HEK293 (cell line): ENCODE data around the gene GALNT1.

Source experiments
- CTCF ChIA-PET: fragments of 350-600 bp; formaldehyde crosslinking; extraction: SDS; loops from one replicate; lab custom pipeline; 2021; ENCODE audit warnings: antibody characterized with exemption; lab: Yijun Ruan, JAX
- POLR2A ChIA-PET: fragments of 300-600 bp; formaldehyde crosslinking; extraction: SDS; loops from one replicate; lab custom pipeline; 2020; ENCODE audit warnings: antibody characterized with exemption, inconsistent platforms; lab: Yijun Ruan, JAX
- H3K27ac ChIP-seq: fragments of 200-500 bp; sonication (Bioruptor generic); 2 replicates; pipeline ENCODE4 v1.5.1; 2014; ENCODE audit warnings: low read depth, low read length, control low read depth, inconsistent platforms; ENCODE audit errors: extremely low read depth
- H3K36me3 ChIP-seq, 2 experiments: fragments of 200-500 bp in 1 of 2; sonication (Bioruptor generic) in 1 of 2; 1 replicate in 1 of 2; 2 replicates in 1 of 2; pipeline ENCODE4 v1.5.1; 2014 to 2017; ENCODE audit warnings: inconsistent platforms in 2 of 2, low read length in 2 of 2; ENCODE audit not compliant: control insufficient read depth in 2 of 2, insufficient read depth in 1 of 2
- H3K4me1 ChIP-seq: fragments of 200-500 bp; sonication (Bioruptor generic); 2 replicates; pipeline ENCODE4 v1.5.1; 2014; ENCODE audit warnings: mild to moderate bottlenecking, low read length, inconsistent platforms; ENCODE audit not compliant: control insufficient read depth, insufficient read depth
- H3K4me3 ChIP-seq: 2 replicates; pipeline ENCODE4 v1.5.1; 2011; ENCODE audit warnings: low read depth, mild to moderate bottlenecking, control low read depth, low read length, moderate library complexity
- H3K9me3 ChIP-seq: fragments of 200-500 bp; sonication (Bioruptor generic); 2 replicates; pipeline ENCODE4 v1.5.1; 2014; ENCODE audit warnings: low read depth, low read length, inconsistent platforms; ENCODE audit not compliant: control insufficient read depth, insufficient read depth
- AEBP2 ChIP-seq: fragments of 450-650 bp; formaldehyde crosslinking; IDR thresholded peaks from 2 replicates; pipeline ENCODE4 v1.5.1; 2016; ENCODE audit warnings: missing biosample characterization, missing genetic modification characterization, borderline replicate concordance
- HIC1 ChIP-seq: fragments of 450-650 bp; formaldehyde crosslinking; IDR thresholded peaks from 2 replicates; pipeline ENCODE4 v1.5.1; 2016; ENCODE audit warnings: missing biosample characterization, missing genetic modification characterization
- MEIS1 ChIP-seq: sonication (generic); formaldehyde crosslinking; IDR thresholded peaks from 2 replicates; pipeline ENCODE4 v1.8.1; 2022; ENCODE audit warnings: missing genetic modification reagents, mild to moderate bottlenecking, borderline replicate concordance
- OSR2 ChIP-seq: fragments of 450-650 bp; formaldehyde crosslinking; IDR thresholded peaks from 2 replicates; pipeline ENCODE4 v1.5.1; 2016; ENCODE audit warnings: missing biosample characterization, missing genetic modification characterization
- SP2 ChIP-seq: fragments of 450-650 bp; formaldehyde crosslinking; IDR thresholded peaks from 2 replicates; pipeline ENCODE4 v1.5.1; 2016; ENCODE audit warnings: missing biosample characterization, missing genetic modification characterization
- SP3 ChIP-seq: fragments of 450-650 bp; formaldehyde crosslinking; IDR thresholded peaks from 2 replicates; pipeline ENCODE4 v1.5.1; 2016; ENCODE audit warnings: missing biosample characterization, missing genetic modification characterization
- TCF7L2 ChIP-seq: IDR thresholded peaks from 2 replicates; pipeline ENCODE4 v1.6.1; 2011; ENCODE audit warnings: low read depth, mild to moderate bottlenecking, inconsistent platforms, low read length, moderate library complexity, borderline replicate concordance
- YY2 ChIP-seq: fragments of 450-650 bp; formaldehyde crosslinking; IDR thresholded peaks from 2 replicates; pipeline ENCODE4 v1.5.1; 2016; ENCODE audit warnings: missing biosample characterization, missing genetic modification characterization
- ZBTB17 ChIP-seq: fragments of 450-650 bp; formaldehyde crosslinking; IDR thresholded peaks from 2 replicates; pipeline ENCODE4 v1.5.1; 2016; ENCODE audit warnings: missing biosample characterization, missing genetic modification characterization
- ZBTB6 ChIP-seq: fragments of 450-650 bp; formaldehyde crosslinking; IDR thresholded peaks from 2 replicates; pipeline ENCODE4 v1.5.1; 2017; ENCODE audit warnings: missing biosample characterization, missing genetic modification characterization
- ZEB2 ChIP-seq: fragments of 450-650 bp; formaldehyde crosslinking; IDR thresholded peaks from 2 replicates; pipeline ENCODE4 v1.5.1; 2016; ENCODE audit warnings: missing biosample characterization, missing genetic modification characterization
- ZFP37 ChIP-seq: fragments of 450-650 bp; formaldehyde crosslinking; IDR thresholded peaks from 2 replicates; pipeline ENCODE4 v1.5.1; 2016; ENCODE audit warnings: missing biosample characterization, missing genetic modification characterization
- ZNF112 ChIP-seq: fragments of 450-650 bp; formaldehyde crosslinking; IDR thresholded peaks from 2 replicates; pipeline ENCODE4 v1.5.0; 2017; ENCODE audit warnings: missing biosample characterization, missing genetic modification characterization
- ZNF133 ChIP-seq: fragments of 450-650 bp; formaldehyde crosslinking; IDR thresholded peaks from 2 replicates; pipeline ENCODE4 v1.5.1; 2016; ENCODE audit warnings: missing biosample characterization, missing genetic modification characterization
- ZNF18 ChIP-seq: fragments of 450-650 bp; formaldehyde crosslinking; IDR thresholded peaks from 2 replicates; pipeline ENCODE4 v1.5.1; 2016; ENCODE audit warnings: missing biosample characterization, missing genetic modification characterization
- ZNF211 ChIP-seq: fragments of 450-650 bp; formaldehyde crosslinking; IDR thresholded peaks from 2 replicates; pipeline ENCODE4 v1.5.1; 2016; ENCODE audit warnings: low read depth, missing biosample characterization, missing genetic modification characterization
- ZNF239 ChIP-seq: fragments of 450-650 bp; formaldehyde crosslinking; IDR thresholded peaks from 2 replicates; pipeline ENCODE4 v1.5.1; 2016; ENCODE audit warnings: missing biosample characterization, missing genetic modification characterization
- ZNF311 ChIP-seq: fragments of 450-650 bp; formaldehyde crosslinking; IDR thresholded peaks from 2 replicates; pipeline ENCODE4 v1.5.1; 2017; ENCODE audit warnings: missing biosample characterization, missing genetic modification characterization, borderline replicate concordance
- ZNF324 ChIP-seq: fragments of 450-650 bp; formaldehyde crosslinking; IDR thresholded peaks from 2 replicates; pipeline ENCODE4 v1.5.1; 2016; ENCODE audit warnings: missing biosample characterization, missing genetic modification characterization
- ZNF350 ChIP-seq: fragments of 450-650 bp; formaldehyde crosslinking; IDR thresholded peaks from 2 replicates; pipeline ENCODE4 v1.5.0; 2017; ENCODE audit warnings: missing biosample characterization, mild to moderate bottlenecking, missing genetic modification characterization
- ZNF404 ChIP-seq: fragments of 450-650 bp; formaldehyde crosslinking; IDR thresholded peaks from 2 replicates; pipeline ENCODE4 v1.5.1; 2017; ENCODE audit warnings: missing biosample characterization, missing genetic modification characterization
- ZNF501 ChIP-seq: fragments of 450-650 bp; formaldehyde crosslinking; IDR thresholded peaks from 2 replicates; pipeline ENCODE4 v1.5.1; 2016; ENCODE audit warnings: missing biosample characterization, missing genetic modification characterization
- ZNF600 ChIP-seq: fragments of 450-650 bp; formaldehyde crosslinking; IDR thresholded peaks from 2 replicates; pipeline ENCODE4 v1.5.1; 2016; ENCODE audit warnings: missing biosample characterization, missing genetic modification characterization
- ZNF629 ChIP-seq: fragments of 450-650 bp; formaldehyde crosslinking; IDR thresholded peaks from 2 replicates; pipeline ENCODE4 v1.5.1; 2017; ENCODE audit warnings: missing biosample characterization, missing genetic modification characterization
- ZNF658 ChIP-seq: fragments of 450-650 bp; formaldehyde crosslinking; IDR thresholded peaks from 2 replicates; pipeline ENCODE4; 2016; ENCODE audit warnings: missing biosample characterization, missing genetic modification characterization
- ZNF664 ChIP-seq: fragments of 450-650 bp; formaldehyde crosslinking; IDR thresholded peaks from 2 replicates; pipeline ENCODE4 v1.5.1; 2016; ENCODE audit warnings: missing biosample characterization, missing genetic modification characterization
- ZNF704 ChIP-seq: fragments of 450-650 bp; formaldehyde crosslinking; IDR thresholded peaks from 2 replicates; pipeline ENCODE4 v1.5.1; 2016; ENCODE audit warnings: missing biosample characterization, missing genetic modification characterization

The GALNT1 gene

GRCh38 chr18:35689728-35690127 is 108.2 kb downstream of the GALNT1 start (continued):
- TF ChIP-seq AEBP2: no peak
- no peak for TF ChIP-seq YY2 (tag by site-specific recombination)
- TF ChIP-seq ZNF211: no peak
- TF ChIP-seq, all 188 proteins: peak for 0

- TF ChIP-seq ZBTB17 (tag by site-specific recombination): no peak
- no peak for TF ChIP-seq ZNF501 (tag by site-specific recombination)
- no peak for TF ChIP-seq OSR2
- TF ChIP-seq ZNF600 (tag by site-specific recombination): no peak
- no peak for TF ChIP-seq ZNF664 (tag by site-specific recombination)
- no peak for TF ChIP-seq ZNF18 (tag by site-specific recombination)
- no peak for TF ChIP-seq ZNF112 (tag by site-specific recombination)
- TF ChIP-seq ZFP37 (tag by site-specific recombination): no peak
- no peak for TF ChIP-seq ZNF133 (tag by site-specific recombination)
- no peak for TF ChIP-seq ZNF404
- TF ChIP-seq ZEB2 (tag by site-specific recombination): no peak
- no peak for TF ChIP-seq ZNF704 (tag by site-specific recombination)
- TF ChIP-seq, all 188 proteins: peak for 0
- Histone ChIP-seq H3K36me3 (peaks cover 0 to 49% of the 10 kb centered on the region in 2 experiments; a peak in 1 of 3 replicates), H3K4me1 (no peaks in the 10 kb centered on the region), H3K9me3 (no peaks in the 10 kb centered on the region), H3K27ac (no peak overlapping the region), H3K4me3 (no peak overlapping the region)
- ChIA-PET CTCF (no interaction called here), POLR2A (no interaction called here)
Measured at GRCh38 chr18:35691625-35692024, 110.1 kb downstream of the GALNT1 start.

- Histone ChIP-seq H3K4me1 (no peaks in the 10 kb centered on the region), H3K27ac (no peak overlapping the region), H3K9me3 (no peaks in the 10 kb centered on the region), H3K4me3 (no peak overlapping the region), H3K36me3 (peaks cover 0 to 46% of the 10 kb centered on the region in 2 experiments; a peak in 1 of 3 replicates)
- ChIA-PET CTCF (no interaction called here), POLR2A (no interaction called here)
- no peak for TF ChIP-seq ZNF350 (tag by site-specific recombination)
- TF ChIP-seq ZNF211: no peak
- TF ChIP-seq ZBTB17 (tag by site-specific recombination): no peak
- TF ChIP-seq ZNF239 (tag by site-specific recombination): no peak
- no peak for TF ChIP-seq HIC1
- TF ChIP-seq TCF7L2: no peak
- no peak for TF ChIP-seq SP2 (tag by site-specific recombination)
- TF ChIP-seq ZNF324 (tag by site-specific recombination): no peak
- TF ChIP-seq MEIS1 (CRISPR knock-in tag): no peak
- no peak for TF ChIP-seq ZNF18 (tag by site-specific recombination)
- TF ChIP-seq SP3 (tag by site-specific recombination): no peak
- TF ChIP-seq ZNF311 (tag by site-specific recombination): no peak
- no peak for TF ChIP-seq ZNF629
- TF ChIP-seq ZBTB6 (tag by site-specific recombination): no peak
- TF ChIP-seq ZNF658: no peak
Measured at GRCh38 chr18:35692866-35693265, 111.3 kb downstream of the GALNT1 start.
